ENCODE data around the gene UGT1A4. TPM values are rescaled to one million over a fixed set of nuclear protein-coding genes. Genes with fewer than 3 reads are reported as not detected.

Gene UGT1A4
- total and polyA plus RNA-seq, 10 of the 15 experiments (the other 5 are each of a cell fraction or from before 2014, with no cell fraction given): not detected

DNA sequence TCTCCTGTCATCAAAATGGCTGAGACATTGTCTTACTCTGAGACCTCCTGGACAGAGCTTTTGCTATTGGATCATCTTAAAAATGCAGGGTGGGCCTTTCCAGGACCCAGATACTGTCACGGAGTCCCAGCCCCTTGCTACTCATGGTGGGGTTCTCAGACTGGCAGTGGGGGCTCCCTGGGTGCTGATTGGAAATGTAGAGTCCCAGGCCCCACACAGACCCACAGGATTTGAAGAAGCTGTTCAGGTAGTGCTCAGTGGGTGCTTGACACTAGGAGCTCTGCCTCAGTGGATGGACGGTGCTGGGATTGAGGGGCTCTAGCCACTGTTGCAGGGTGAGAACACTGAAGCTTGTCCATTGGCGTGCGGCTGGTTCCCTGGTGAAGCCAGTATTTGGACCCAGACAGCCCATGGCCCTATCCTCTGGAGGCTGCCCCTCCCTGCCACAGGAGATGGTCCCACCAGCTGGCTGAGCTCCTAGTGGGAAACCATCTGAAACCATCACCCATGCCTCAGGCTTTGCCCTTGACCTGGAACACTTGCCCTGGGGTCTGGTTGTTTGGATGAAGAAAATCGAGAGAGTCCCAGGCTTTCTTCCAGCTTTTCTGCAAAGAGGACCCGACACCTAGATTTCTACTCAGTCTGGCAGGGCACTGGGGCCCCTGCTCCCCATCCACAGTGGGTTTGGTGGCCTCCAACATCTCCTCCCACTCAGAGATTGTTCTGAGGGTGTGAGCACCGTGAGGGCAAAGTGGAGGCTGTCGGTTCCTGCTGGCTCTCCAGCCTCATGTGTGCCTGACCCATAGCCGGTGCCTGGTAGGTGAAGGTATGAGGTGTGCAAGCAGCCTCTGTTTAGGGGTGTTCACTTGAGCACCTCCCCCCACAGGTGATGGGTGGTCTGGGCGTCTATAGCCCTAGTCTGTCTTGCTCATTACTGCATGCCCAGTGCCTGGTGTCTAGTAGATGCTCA, 89.7 kb downstream of the UGT1A4 start:
- SMC1A ChIA-PET (ENCODE audit: uncharacterized antibody, unreplicated experiment): no interaction called here
- intact Hi-C loops (cut with micrococcal nuclease; ENCODE audit: unreplicated experiment): no loop called here
- no peaks in the 10 kb centered on the region for H4K20me1 ChIP-seq (ENCODE audit: control insufficient read depth, insufficient read depth)
- in situ Hi-C loops (cut with MboI): no loop called here
- DNase-seq (ENCODE audit: low read depth, low spot score): no peak
- H3K4me1 ChIP-seq (ENCODE audit: control insufficient read depth, insufficient read depth, low read length): no peaks in the 10 kb centered on the region
- 25% methylated on average over 10 of the region's 10 CpGs for WGBS (ENCODE audit: insufficient coverage, insufficient replicate concordance, low lambda C conversion rate, missing lambda C conversion rate)
- POLR2A ChIA-PET: no interaction called here
- no peaks in the 10 kb centered on the region for H3K36me3 ChIP-seq (ENCODE audit: control insufficient read depth in 2 of 2, insufficient read depth in 2 of 2, low read length in 1 of 2)
- no peak for ATAC-seq
- H3K9ac ChIP-seq (ENCODE audit: control insufficient read depth, insufficient read depth, low read length): no peak overlapping the region
- RAD21 ChIA-PET (ENCODE audit: unreplicated experiment): no interaction called here
- TF ChIP-seq CHD4 (IDR thresholded peaks at IDR 0.05) (no peak), CEBPB (IDR thresholded peaks at IDR 0.05; ENCODE audit: borderline replicate concordance in 1 of 2, low read depth in 2 of 2, low read length in 2 of 2) (no peak)
- FAIRE-seq: no peak
- no peak overlapping the region for H3K27ac ChIP-seq (ENCODE audit: control insufficient read depth, insufficient read depth)
- no TSS peak for BruUV-seq (replicated peaks)
- CTCF ChIA-PET: no interaction called here
- no peak overlapping the region for H3K4me2 ChIP-seq (ENCODE audit: control insufficient read depth, insufficient read depth)
- no peak overlapping the region for H3K4me3 ChIP-seq
- no peak overlapping the region for H2AFZ ChIP-seq (ENCODE audit: control insufficient read depth, low read depth, low read length)
- no peaks in the 10 kb centered on the region for H3K9me3 ChIP-seq (replicated peaks; ENCODE audit: control insufficient read depth, insufficient read depth, low read length)
- H3K79me2 ChIP-seq (ENCODE audit: control insufficient read depth, insufficient read depth, low read length): no peaks in the 10 kb centered on the region
- H3K27me3 ChIP-seq (replicated peaks in 1 of 2; ENCODE audit: control insufficient read depth in 2 of 2, insufficient read depth in 2 of 2, low read length in 1 of 2): no peaks in the 10 kb centered on the region; a peak in 2 of 4 replicates

DNA sequence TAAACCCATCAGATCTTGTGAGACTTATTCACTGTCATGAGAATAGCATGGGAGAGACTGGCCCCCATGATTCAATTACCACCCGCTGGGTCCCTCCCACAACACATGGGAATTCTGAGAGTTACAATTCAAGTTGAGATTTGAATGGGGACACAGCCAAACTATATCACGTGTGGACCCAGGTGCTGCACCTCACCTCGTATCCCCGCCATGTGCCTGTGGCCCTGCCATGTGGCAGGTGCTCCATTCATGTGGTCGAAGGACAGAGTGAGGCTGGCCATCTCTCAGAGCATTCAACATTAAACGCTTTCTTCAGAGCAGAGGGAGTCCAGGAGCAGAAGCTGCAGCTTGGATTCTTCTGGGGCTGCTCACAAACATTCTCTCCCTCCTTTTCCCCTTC, 91.8 kb downstream of the UGT1A4 start:
- Histone ChIP-seq H4K20me1 (ENCODE audit: control insufficient read depth, insufficient read depth) (no peaks in the 10 kb centered on the region), H3K36me3 (ENCODE audit: control insufficient read depth in 2 of 2, insufficient read depth in 2 of 2, low read length in 1 of 2) (no peaks in the 10 kb centered on the region), H3K27ac (ENCODE audit: control insufficient read depth, insufficient read depth) (no peak overlapping the region), H3K4me1 (ENCODE audit: control insufficient read depth, insufficient read depth, low read length) (no peaks in the 10 kb centered on the region), H3K4me3 (no peak overlapping the region), H3K9ac (ENCODE audit: control insufficient read depth, insufficient read depth, low read length) (no peak overlapping the region), H3K9me3 (replicated peaks; ENCODE audit: control insufficient read depth, insufficient read depth, low read length) (no peaks in the 10 kb centered on the region), H3K4me2 (ENCODE audit: control insufficient read depth, insufficient read depth) (no peak overlapping the region), H3K27me3 (replicated peaks in 1 of 2; ENCODE audit: control insufficient read depth in 2 of 2, insufficient read depth in 2 of 2, low read length in 1 of 2) (no peaks in the 10 kb centered on the region; a peak in 2 of 4 replicates), H2AFZ (ENCODE audit: control insufficient read depth, low read depth, low read length) (no peak overlapping the region), H3K79me2 (ENCODE audit: control insufficient read depth, insufficient read depth, low read length) (no peaks in the 10 kb centered on the region)
- no peak for DNase-seq (ENCODE audit: low read depth, low spot score)
- no peak for ATAC-seq
- BruUV-seq (replicated peaks): no TSS peak
- ChIA-PET SMC1A (ENCODE audit: uncharacterized antibody, unreplicated experiment) (no interaction called here), POLR2A (interaction anchor here (0.6 kb wide), 1 partner anchor 71 kb away, joined by 3 read pairs; no protein-coding TSS in a partner anchor), CTCF (no interaction called here), RAD21 (ENCODE audit: unreplicated experiment) (no interaction called here)
- WGBS (ENCODE audit: insufficient coverage, insufficient replicate concordance, low lambda C conversion rate, missing lambda C conversion rate): 26% methylated on average over 6 of the region's 6 CpGs
- intact Hi-C loops (cut with micrococcal nuclease; ENCODE audit: unreplicated experiment): no loop called here
- FAIRE-seq: no peak
- in situ Hi-C loops (cut with MboI): no loop called here
- no peak for TF ChIP-seq PML (IDR thresholded peaks at IDR 0.05; ENCODE audit: low read length)
- TF ChIP-seq RUNX3 (IDR thresholded peaks at IDR 0.05; ENCODE audit: low read length): no peak
- no peak for TF ChIP-seq STAT1 (conservative IDR thresholded peaks at IDR 0.05)
- no peak for TF ChIP-seq HCFC1 (IDR thresholded peaks at IDR 0.05; ENCODE audit: low read length)
- TF ChIP-seq, protein P1, sequence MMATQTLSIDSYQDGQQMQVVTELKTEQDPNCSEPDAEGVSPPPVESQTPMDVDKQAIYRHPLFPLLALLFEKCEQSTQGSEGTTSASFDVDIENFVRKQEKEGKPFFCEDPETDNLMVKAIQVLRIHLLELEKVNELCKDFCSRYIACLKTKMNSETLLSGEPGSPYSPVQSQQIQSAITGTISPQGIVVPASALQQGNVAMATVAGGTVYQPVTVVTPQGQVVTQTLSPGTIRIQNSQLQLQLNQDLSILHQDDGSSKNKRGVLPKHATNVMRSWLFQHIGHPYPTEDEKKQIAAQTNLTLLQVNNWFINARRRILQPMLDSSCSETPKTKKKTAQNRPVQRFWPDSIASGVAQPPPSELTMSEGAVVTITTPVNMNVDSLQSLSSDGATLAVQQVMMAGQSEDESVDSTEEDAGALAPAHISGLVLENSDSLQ (IDR thresholded peaks at IDR 0.05): no peak
- TF ChIP-seq IRF4 (IDR thresholded peaks at IDR 0.05; ENCODE audit: low read depth, low read length): no peak
- TF ChIP-seq ZNF217 (IDR thresholded peaks at IDR 0.05): no peak
- TF ChIP-seq EP300 (IDR thresholded peaks at IDR 0.05; ENCODE audit: borderline replicate concordance in 1 of 2, control insufficient read depth in 1 of 2, low read depth in 2 of 2, low read length in 2 of 2): no peak
- no peak for TF ChIP-seq KAT2A (conservative IDR thresholded peaks at IDR 0.05; ENCODE audit: control insufficient read depth, low read depth, low read length)
- TF ChIP-seq, protein P2, sequence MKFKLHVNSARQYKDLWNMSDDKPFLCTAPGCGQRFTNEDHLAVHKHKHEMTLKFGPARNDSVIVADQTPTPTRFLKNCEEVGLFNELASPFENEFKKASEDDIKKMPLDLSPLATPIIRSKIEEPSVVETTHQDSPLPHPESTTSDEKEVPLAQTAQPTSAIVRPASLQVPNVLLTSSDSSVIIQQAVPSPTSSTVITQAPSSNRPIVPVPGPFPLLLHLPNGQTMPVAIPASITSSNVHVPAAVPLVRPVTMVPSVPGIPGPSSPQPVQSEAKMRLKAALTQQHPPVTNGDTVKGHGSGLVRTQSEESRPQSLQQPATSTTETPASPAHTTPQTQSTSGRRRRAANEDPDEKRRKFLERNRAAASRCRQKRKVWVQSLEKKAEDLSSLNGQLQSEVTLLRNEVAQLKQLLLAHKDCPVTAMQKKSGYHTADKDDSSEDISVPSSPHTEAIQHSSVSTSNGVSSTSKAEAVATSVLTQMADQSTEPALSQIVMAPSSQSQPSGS (IDR thresholded peaks at IDR 0.05; ENCODE audit: low read length): no peak
- no peak for TF ChIP-seq EZH2 (IDR thresholded peaks at IDR 0.05; ENCODE audit: borderline replicate concordance, control insufficient read depth, low read depth, low read length)
- no peak for TF ChIP-seq POLR2A (IDR thresholded peaks at IDR 0.05; ENCODE audit: low read depth, low read length)
- TF ChIP-seq MXI1 (IDR thresholded peaks at IDR 0.05; ENCODE audit: low read depth, low read length): no peak
- no peak for TF ChIP-seq CEBPB (IDR thresholded peaks at IDR 0.05; ENCODE audit: borderline replicate concordance in 1 of 2, low read depth in 2 of 2, low read length in 2 of 2)
- no peak for TF ChIP-seq POU2F2 (IDR thresholded peaks at IDR 0.05; ENCODE audit: borderline replicate concordance, low read depth, low read length)

Data from GM12878 (cell line).